DMS79 (cell line): ENCODE results near the gene TMEM94.
"Not testable (repeated sequence)": the region's sequence is repeated elsewhere in the genome, so short reads cannot be mapped to it uniquely, and the experiment has no call there.

Experiments
- DNase-seq: peaks from one replicate; lab custom pipeline; 2025; lab: John Stamatoyannopoulos, UW

Gene TMEM94

DNA sequence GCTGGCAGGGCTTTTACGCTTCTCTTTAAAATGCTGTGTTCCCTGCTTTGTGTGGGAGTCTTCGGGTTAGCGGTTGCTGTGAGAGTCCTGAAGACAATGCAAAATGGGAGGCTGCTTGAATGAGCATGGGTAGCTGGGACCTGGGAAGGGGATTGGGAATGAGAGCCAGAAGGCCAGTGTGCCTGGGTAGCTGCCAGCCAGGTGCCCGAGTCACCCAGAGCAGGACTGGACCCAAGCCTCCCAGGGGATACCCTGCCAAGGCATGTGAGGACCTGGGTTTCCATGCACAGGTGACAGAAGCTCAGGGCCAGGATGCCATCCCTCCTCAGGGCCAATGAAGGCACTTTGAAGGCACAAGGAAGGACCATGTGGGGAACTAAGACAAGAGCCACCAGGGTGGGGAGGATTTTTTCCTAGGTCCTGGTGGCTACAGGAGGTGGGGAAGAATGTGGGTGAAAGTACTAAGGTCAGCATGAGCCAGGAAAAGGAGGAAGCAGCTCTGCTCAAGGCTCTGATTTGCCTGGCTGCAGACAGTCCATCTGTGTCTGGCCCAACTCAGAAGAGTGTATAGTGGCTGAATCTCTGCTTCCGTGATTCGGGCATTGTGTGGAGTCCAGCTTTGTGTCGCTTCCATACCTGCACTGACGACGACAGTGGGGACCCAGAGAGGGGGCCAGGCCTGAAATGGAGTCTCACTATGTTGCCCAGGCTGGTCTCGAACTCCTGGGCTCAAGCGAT is 20.5 kb downstream of the TMEM94 start:
- DNase-seq = no peak

DNA sequence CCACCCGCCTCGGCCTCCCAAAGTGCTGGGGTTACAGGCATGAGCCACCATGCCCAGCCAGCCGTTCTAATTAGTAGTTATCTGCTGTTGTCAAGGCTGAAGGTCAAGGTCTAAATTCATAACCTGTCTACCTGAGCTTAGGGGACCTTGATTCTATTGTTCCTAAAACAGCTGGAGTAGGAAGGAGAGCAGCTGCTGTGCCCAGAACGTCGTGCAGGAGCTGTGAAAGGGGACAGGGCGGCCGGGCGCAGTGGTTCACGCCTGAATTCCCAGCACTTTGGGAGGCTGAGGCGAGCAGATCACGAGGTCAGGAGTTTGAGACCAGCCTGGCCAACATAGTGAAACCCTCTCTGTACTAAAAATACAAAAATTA is 21.0 kb downstream of the TMEM94 start:
- not testable (repeated sequence) for DNase-seq

DNA sequence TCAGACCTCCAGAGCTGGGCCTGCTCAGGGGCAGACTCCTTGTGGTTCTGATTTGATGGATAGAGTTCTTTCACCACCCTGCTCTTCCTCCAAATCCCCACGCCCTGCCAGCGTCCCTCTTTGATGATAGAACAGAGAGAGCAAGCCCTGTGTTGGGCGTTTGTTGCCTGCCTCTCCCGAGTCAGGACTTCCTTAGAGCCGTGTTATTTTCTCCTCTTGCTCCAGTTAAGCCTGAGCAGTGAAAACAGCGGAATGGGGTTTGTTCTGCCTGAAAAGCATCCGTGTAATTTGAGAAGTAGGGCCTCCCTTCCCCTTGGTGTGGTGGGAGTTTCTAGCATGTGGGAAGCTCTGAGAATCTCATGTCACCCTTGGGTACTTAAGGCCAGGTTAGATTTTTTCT is 22.1 kb downstream of the TMEM94 start:
- no peak for DNase-seq

DNA sequence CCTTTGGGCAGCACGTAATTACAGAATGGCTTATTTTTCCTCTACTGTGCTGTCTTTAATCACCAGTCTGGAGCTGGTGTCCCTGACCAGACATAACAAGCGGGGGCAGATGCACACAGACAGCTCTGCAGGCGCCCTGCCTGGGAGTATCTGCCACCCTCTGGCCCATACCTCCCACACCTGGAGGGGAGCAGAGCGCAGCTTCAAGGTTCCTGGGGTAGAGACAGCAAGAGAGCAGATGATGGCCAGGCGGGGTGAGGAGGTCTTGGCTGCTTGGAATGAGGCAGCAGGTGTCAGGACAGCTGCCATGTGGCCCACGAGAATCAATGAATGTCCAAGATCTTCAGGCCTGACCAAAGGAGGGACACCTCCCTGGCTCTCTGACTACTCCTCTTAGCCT is 23.8 kb downstream of the TMEM94 start:
- no peak for DNase-seq

DNA sequence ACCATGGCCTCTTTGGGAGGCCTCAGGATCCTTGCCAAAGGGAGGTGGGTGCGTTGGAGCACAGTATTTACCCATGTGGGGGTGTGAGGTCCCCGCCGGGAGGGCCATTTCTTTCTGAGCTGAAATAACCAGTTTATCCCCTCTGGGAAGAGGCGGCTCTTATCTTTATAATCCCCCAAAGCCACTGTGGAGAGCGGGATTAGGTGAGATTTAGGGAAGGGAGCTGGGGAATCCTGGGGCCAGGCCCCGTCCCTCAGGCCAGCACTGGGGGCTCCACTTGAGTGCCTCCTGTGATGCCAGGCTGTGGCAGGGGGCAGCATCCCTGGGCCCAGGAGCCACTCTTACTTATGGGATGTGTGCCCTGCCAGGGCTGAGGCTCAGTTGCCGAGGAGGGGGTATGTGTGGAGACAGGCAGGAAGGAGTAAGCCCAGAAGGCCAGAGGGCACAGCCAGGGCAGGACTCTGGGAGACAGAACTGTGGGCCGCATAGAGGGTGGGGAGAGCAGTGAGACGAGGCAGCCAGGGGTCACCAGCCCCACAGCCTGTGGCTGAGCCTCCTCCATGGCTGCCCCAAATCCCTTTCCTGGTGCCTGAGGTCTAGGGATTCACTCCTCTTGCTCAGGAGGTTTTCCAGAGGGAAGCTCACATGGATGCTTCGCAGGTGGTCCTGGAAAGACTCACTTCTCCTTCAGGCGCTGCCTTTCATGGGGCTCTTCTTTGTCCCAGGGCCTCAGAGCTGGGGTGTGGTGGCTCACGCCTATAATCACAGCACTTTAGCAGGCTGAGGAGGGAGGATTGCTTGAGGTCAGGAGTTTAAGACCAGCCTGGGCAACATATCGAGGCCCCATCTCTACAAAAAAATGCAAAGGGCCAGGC is 25.0 kb downstream of the TMEM94 start:
- no peak for DNase-seq

DNA sequence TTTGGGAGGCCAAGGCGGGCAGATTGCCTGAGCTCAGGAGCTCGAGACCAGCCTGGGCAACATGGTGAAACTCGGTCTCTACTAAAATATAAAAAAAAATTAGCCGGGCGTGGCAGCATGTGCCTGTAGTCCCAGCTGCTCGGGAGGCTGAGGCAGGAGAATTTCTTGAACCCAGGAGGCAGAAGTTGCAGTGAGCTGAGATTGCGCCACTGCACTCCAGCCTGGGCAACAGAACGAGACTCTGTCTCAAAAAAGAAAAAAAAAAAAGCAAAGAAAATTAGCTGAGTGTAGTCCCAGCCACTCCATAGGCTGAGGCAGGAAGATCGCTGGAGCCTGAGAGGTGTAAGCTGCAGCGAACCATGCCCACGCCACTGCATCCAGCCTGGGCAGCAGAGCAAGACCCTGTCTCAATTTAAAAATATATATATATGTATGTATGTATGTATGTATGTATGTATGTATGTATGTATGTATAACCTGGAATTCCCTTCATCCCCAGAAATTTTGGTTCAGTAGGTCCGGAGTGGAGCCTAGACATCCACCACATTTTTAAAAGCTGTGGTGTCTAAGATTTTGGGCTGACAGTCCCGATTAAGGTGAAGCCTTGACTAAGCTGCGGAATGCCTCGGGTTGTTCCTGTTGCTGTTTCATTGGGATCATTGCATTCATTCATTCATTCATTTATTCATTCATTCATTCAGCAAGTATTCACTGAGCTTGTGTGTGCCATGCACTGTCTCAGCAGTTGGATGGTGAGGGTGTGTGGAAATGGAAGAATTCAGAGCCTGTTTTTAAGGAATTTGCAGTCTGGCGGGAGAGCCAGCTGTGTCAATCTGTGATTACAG is 25.9 kb downstream of the TMEM94 start:
- no peak for DNase-seq

DNA sequence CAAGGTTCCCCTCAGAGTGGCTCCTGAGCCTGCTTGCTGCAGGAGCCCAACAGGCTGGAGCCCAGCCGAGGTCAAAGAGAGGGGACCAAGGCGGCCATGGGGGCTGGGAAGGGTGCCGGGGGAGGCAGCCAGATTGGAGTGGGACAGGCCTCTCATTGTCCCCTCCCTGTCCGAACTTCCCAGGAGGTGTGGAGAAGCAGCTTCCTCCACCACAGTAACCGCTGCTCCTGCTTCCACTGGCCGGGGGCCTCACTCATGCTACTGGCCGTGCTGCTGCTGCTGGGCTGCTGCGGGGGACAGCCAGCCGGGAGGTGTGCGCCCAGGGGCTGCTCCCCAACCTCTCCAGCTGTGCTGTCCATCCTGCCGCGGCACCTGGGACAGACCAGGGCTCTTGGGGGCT is 29.3 kb downstream of the TMEM94 start:
- DNase-seq = no peak

DNA sequence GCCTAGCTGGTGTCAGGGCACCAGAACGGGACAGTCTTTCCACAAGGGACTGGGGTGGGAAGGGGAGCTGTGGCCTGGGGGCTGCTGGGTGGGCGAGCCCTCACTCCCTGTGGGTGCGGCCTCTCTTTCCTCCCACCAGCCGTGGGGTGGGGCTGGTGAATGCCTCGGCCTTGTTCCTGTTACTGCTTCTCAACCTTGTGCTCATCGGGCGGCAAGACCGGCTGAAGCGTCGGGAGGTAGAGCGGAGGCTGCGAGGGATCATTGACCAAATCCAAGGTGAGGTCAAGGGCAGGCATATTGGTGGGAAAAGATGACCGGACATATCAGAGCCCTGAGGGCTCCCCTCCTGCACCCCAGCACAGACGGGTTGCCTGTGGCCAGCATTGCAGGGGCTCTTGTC is 29.7 kb downstream of the TMEM94 start:
- no peak for DNase-seq

DNA sequence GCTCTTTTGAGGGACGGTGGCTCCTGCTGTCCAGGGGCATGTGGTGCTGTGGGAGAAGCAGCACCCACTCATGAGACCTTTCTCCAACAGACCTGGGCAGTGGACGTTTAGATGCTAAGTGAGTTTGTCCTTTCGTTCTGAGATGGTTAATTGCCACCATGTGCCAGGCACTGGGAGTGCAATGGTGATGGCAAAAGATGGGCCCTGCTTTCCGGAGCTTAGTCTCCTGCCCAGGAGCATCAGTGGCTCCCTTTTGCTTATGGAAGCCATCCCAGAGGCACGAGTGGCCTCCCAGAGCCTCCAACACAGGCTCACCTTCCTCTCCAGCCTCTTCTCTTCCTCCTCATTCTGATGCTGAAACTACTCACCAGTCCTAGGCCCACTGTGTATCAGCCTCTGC is 30.5 kb downstream of the TMEM94 start:
- no peak for DNase-seq

DNA sequence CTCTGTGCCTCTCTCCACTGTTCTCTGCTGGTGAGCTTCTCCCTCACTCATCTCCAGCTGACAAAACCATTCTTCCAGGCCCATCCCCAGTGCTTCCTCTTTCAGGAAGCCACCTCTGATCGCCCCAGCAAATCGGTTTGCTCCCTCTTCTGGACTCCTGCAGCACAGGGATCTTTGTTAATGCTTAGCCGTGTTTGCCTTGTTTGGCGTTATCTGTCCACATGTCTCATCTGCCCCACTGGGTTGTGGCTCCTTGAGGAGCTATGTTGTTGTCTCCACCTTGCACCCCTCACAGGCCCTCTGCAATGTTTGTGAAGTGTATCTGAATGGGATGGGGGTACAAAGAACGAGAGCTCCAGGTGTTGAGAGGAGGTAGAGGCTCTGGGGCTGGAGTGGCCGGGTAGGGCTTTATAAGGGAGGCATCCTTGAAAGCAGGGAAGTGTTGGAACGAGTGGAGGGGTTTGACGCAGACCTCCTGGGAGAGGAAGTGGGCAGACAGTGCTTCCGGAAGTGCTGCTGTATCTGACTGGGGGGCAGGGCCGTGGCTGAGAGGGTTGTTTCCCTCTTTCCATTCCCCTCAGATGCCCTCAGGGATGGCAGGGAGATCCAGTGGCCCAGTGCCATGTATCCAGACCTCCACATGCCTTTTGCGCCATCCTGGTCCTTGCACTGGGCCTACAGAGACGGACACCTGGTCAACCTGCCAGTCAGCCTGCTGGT is 31.1 kb downstream of the TMEM94 start:
- no peak for DNase-seq

DNA sequence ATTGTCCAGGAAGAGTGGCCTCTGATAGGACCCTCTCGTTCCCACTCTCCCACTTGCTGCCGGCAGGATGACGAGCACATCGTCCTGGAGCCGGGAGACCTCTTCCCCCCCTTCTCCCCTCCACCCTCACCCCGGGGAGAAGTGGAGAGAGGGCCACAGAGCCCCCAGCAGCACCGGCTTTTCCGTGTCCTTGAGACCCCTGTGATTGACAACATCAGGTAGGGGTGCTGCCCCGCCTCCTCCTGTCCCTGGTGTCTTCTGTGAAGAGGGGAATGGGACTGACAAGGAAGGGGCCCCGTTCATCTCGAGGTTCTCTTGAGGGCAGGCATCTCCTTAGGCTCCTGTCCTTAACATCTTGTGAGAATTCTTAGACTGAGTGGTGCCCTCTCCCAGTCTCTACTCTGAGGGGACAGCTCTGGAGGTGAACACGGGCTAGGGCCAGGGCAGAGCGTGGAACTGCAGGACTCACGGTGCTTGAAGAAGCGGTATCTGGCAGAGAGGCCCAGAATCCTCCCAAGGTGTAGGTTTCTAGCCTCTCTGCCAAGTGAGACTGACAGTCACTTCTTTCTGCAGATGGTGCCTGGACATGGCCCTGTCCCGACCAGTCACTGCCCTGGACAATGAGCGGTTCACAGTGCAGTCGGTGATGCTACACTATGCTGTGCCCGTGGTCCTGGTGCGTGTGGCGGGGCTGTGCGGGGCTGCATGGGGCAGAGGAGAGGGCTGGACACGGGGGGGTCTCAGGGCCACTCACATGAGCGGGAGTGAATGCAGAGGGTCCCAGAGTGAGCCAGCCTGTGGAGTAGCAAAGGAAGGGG is 32.5 kb downstream of the TMEM94 start:
- no peak for DNase-seq

DNA sequence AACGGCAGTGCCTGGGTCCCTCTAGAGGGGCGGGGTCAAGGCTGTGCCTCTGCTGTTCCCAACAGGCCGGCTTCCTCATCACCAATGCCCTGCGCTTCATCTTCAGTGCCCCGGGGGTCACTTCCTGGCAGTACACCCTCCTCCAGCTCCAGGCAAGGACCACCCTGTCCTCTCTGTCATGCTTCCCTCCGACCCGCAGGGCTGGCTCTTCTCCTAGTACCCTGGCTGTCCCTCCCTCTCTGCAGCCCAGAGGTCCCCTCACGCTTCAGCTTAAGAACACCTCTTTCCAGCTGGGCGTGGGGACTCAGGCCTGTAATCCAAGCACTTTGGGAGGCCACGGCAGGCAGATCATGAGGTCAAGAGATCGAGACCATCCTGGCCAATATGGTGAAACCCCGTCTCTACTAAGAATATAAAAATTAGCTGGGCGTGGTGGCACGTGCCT is 33.1 kb downstream of the TMEM94 start:
- DNase-seq = no peak

DNA sequence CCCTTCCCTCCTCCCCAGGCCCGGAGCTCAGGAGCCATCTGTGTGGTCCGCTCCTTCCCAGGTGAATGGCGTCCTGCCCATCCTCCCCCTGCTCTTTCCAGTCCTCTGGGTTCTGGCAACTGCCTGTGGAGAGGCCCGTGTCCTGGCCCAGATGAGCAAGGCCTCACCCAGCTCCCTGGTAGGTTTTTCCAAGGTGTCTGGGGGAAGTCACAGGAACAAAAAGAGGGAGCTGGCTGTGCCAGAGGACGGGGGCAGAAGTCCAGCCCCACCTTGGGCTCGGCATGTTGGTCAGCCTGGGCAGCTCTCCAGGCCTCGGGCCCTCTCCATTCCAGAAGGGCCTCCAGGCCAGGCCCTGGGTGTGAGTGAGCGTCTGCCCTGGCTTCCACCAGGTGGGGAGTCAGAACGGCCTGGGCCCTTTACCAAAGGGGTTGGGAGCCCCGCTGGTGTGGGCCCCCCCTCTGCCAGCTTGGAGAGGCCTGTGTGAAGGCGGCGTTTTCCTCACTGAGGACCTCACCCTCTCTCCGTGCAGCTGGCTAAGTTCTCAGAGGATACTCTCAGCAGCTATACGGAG is 33.8 kb downstream of the TMEM94 start:
- DNase-seq = no peak

DNA sequence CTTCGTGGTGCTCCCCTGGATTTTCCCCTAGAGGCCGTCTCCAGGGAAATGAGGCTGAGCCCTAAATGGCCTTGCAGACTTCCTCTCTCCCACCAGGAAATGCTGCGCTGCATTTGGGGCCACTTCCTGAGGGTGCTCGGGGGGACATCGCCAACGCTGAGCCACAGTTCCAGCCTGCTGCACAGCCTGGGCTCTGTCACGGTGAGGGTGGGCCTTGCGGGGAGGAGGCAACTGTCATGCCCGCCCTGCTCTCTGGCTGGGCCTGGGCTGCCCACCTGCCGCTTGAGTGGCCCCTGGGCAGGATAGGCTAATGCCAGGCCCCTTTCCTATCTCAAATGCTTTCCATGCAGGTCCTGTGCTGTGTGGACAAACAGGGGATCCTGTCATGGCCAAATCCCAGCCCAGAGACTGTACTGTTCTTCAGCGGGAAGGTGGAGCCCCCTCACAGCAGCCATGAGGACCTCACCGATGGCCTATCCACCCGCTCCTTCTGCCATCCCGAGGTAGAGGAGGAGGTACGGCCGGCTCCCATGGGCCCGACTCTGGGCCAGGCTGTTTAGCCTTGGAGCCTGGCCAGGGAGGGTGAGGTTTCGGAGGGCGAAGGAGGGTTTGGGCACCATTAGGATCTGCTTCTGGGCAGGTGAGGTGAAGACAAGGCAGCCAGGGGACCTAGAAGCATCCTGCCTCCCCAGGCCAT is 34.7 kb downstream of the TMEM94 start:
- no peak for DNase-seq

DNA sequence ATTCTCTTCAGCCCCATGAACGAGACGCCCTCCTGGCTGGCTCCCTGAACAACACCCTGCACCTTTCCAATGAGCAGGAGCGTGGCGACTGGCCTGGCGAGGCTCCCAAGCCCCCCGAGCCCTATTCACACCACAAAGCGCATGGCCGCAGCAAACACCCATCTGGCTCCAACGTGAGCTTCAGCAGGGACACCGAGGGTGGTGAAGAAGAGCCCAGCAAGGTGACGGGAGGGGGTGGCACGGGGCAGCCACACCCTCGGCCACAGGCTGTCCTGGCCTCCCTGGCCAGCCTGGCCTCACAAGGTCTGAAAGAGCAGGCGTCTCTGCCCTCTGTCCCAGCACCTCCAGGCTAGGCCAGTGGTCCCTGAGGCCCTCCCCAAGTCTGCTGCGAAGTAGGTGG is 35.2 kb downstream of the TMEM94 start:
- DNase-seq = no peak

DNA sequence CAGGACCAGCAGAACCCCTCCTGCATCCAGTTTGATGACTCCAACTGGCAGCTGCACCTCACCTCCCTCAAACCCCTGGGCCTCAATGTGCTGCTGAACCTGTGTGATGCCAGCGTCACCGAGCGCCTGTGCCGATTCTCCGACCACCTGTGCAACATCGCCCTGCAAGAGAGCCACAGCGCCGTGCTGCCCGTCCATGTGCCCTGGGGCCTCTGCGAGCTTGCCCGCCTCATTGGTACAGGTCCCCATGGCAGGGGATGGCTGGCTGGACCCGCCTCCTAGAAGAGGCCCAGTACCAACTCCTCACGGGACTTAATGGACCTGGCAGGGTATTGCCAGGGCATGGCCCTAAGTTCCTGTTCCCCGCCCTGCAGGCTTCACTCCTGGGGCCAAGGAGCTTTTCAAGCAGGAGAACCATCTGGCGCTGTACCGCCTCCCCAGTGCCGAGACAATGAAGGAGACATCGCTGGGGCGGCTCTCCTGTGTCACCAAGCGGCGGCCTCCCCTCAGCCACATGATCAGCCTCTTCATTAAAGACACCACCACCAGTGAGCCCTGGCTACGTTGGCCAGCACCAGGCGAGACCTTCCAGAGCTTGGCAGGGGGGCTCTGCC is 36.2 kb downstream of the TMEM94 start:
- DNase-seq = no peak

DNA sequence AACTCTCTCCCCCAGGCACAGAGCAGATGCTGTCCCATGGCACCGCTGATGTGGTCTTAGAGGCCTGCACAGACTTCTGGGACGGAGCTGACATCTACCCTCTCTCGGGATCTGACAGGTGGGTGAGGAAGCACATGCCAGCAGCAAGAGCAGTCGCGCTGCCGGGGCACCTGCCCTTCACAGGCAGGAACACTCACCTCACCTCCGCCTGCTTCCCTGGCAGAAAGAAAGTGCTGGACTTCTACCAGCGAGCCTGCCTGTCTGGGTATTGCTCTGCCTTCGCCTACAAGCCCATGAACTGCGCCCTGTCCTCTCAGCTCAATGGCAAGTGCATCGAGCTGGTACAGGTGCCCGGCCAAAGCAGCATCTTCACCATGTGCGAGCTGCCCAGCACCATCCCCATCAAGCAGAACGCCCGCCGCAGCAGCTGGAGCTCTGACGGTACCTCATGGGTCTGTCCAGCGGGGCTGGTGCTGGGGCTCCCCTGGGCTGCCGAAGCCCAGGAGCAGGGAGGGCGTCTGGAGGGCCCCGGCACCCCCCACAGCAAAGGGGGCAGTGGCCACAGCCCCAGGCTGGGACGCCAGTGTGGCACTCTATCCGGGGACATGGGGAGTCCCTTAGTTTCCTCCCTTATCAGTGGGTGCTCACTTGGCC is 37.2 kb downstream of the TMEM94 start:
- no peak for DNase-seq

DNA sequence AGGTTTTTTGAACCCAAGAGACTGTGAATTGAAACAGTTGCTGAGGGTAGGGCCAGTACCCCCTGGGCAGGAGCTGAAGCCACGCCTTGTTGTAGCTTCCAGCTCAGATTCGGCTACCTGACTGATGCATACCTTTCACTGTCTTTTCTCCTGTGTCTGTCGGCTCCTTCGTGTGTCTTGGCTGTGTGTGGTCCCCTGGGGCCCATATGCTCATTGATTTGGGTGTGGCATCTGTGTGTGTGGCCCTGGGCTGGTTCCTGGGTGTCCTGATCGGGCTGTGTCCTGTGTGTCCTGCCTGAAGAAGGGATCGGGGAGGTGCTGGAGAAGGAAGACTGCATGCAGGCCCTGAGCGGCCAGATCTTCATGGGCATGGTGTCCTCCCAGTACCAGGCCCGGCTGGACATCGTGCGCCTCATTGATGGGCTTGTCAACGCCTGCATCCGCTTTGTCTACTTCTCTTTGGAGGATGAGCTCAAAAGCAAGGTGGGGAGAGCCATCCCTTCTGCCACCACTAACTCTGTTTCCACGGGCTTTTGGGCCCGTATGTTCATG is 38.0 kb downstream of the TMEM94 start:
- no peak for DNase-seq

DNA sequence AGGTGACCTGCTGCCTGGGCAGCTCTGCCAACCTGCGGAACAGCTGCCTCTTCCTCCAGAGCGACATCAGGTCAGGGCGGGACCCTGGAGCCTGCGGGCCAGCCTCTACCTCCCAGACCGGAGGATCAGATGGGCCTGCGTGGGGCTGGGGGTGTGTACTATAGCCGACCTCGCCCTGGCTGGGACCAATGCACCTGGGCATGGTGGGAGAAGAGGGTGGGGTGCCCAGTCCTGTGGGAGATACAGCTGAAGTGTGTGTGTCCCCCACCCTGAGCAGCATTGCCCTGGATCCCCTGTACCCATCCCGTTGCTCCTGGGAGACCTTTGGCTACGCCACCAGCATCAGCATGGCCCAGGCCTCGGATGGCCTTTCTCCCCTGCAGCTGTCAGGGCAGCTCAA is 39.6 kb downstream of the TMEM94 start:
- no peak for DNase-seq
